Heart left ventricle (tissue), 13 donors: ENCODE measurements around the gene TM4SF5.

Source experiments
- POLR2A ChIP-seq, 2 donors: fragments of 450-650 bp; IDR thresholded peaks; one replicate each; pipeline ENCODE4 v1.6.1; 2017; ENCODE audit warnings: antibody characterized with exemption in 2 of 2, mild to moderate bottlenecking in 2 of 2, moderate library complexity in 2 of 2
- TF ChIP-seq, protein P1 (sequence below), 12 donors: fragments of 200-600 bp; sonication (generic) in 4 of 12; IDR thresholded peaks; one replicate each; pipeline versions ENCODE4 v1.5.0 to v1.8.0; 2018 to 2022; ENCODE audit warnings: antibody characterized with exemption in 12 of 12, mild to moderate bottlenecking in 5 of 12
- donor health status: ischemic (EF 13 %, LVEDD 7.1; RV severe dilation, severe dysfunction).
- donor health status: DM: no; HTN: yes; CAD: no.
- donor health status: DM: no; HTN: no; CAD: no.
- donor health status: ischemic (EF 25% LVEDD 6.9; RV normal size, moderate dysfunction).
- donor health status: ischemic (EF 25% LVEDD 5.7; RV mildly dilated, moderate dysfunction).
- donor health status: ischemic (EF 35%, LVEDD 5.7; RV mildly dilated, moderate dysfunction).
- donor health status: nonischemic (EF 11% LVEDD 7.7; RV severe dilation, severe dysfunction).
- donor health status: DM: yes; HTN: yes; CAD: no.
- donor health status: PGD.
- donor health status: ischemic (EF 29% LVEDD 5.4; RV normal size, mild dysfunction).
- donor health status: nonischemic (EF 23%, LVEDD 6.1; RV moderate dilation, normal function).

DNA sequence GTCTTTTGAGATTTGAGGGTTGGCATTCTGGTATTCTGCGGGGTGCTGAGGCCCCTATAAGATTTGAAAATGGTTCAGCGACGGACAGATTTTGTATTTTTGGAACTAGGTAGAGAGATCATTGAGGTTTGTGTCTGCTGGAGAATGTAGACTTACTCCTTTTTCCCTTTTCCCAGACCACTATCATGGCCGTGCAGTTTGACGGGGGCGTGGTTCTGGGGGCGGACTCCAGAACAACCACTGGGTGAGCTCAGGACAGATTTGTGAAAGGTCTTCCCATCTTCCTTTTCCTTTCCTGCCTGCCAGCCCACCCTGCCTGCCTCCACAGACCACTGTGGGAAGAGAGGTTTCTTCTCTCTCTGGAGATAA lies 24.9 kb downstream of the TM4SF5 start:
- TF ChIP-seq, protein P1, sequence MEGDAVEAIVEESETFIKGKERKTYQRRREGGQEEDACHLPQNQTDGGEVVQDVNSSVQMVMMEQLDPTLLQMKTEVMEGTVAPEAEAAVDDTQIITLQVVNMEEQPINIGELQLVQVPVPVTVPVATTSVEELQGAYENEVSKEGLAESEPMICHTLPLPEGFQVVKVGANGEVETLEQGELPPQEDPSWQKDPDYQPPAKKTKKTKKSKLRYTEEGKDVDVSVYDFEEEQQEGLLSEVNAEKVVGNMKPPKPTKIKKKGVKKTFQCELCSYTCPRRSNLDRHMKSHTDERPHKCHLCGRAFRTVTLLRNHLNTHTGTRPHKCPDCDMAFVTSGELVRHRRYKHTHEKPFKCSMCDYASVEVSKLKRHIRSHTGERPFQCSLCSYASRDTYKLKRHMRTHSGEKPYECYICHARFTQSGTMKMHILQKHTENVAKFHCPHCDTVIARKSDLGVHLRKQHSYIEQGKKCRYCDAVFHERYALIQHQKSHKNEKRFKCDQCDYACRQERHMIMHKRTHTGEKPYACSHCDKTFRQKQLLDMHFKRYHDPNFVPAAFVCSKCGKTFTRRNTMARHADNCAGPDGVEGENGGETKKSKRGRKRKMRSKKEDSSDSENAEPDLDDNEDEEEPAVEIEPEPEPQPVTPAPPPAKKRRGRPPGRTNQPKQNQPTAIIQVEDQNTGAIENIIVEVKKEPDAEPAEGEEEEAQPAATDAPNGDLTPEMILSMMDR (IDR thresholded peaks at IDR 0.05), result no peak
- TF ChIP-seq POLR2A (IDR thresholded peaks at IDR 0.05), result no peak
